Lower leg skin (tissue), 3 donors: ENCODE measurements around the gene PBX1.

Experiments used
- POLR2A ChIP-seq, 2 donors: fragments of 450-650 bp; IDR thresholded peaks; one replicate each; pipeline ENCODE4 v1.6.1; 2016 to 2017; ENCODE audit warnings: antibody characterized with exemption in 2 of 2, mild to moderate bottlenecking in 1 of 2, moderate library complexity in 1 of 2
- TF ChIP-seq, protein P1 (sequence below), 3 donors: fragments of 450-650 bp; IDR thresholded peaks; one replicate each; pipeline ENCODE4 v1.5.1; 2016; ENCODE audit warnings: antibody characterized with exemption in 3 of 3, mild to moderate bottlenecking in 3 of 3, moderate library complexity in 2 of 3

GRCh38 chr1:164659621-164660411 is 100.8 kb downstream of the PBX1 start:
- TF ChIP-seq POLR2A (IDR thresholded peaks at IDR 0.05), result no peak
- TF ChIP-seq, protein P1, sequence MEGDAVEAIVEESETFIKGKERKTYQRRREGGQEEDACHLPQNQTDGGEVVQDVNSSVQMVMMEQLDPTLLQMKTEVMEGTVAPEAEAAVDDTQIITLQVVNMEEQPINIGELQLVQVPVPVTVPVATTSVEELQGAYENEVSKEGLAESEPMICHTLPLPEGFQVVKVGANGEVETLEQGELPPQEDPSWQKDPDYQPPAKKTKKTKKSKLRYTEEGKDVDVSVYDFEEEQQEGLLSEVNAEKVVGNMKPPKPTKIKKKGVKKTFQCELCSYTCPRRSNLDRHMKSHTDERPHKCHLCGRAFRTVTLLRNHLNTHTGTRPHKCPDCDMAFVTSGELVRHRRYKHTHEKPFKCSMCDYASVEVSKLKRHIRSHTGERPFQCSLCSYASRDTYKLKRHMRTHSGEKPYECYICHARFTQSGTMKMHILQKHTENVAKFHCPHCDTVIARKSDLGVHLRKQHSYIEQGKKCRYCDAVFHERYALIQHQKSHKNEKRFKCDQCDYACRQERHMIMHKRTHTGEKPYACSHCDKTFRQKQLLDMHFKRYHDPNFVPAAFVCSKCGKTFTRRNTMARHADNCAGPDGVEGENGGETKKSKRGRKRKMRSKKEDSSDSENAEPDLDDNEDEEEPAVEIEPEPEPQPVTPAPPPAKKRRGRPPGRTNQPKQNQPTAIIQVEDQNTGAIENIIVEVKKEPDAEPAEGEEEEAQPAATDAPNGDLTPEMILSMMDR (IDR thresholded peaks at IDR 0.05), result no peak
